ENCODE data around the gene FAM13C.

DNA sequence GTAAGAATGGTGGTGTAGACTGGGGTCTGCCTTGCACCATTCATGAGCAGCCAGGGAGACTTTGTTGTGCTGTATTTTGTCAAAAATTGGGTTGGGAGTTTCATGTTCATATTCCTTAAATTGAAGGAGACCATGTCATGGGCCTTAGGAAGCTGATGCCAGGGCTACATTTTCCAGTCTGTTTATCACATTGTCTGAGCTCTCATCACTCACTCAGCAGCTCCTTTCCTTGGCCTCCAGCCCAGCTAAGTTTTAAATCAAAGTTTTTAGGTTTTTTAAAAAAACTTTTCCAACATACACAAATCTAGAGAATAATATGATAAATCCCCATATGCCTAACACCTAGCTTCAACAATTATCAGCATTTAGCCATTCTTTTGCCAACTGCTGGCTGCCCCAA, 12.6 kb upstream of the FAM13C start:
- no peak for TF ChIP-seq POLR2A (IDR thresholded peaks at IDR 0.05)
- TF ChIP-seq, protein P1, sequence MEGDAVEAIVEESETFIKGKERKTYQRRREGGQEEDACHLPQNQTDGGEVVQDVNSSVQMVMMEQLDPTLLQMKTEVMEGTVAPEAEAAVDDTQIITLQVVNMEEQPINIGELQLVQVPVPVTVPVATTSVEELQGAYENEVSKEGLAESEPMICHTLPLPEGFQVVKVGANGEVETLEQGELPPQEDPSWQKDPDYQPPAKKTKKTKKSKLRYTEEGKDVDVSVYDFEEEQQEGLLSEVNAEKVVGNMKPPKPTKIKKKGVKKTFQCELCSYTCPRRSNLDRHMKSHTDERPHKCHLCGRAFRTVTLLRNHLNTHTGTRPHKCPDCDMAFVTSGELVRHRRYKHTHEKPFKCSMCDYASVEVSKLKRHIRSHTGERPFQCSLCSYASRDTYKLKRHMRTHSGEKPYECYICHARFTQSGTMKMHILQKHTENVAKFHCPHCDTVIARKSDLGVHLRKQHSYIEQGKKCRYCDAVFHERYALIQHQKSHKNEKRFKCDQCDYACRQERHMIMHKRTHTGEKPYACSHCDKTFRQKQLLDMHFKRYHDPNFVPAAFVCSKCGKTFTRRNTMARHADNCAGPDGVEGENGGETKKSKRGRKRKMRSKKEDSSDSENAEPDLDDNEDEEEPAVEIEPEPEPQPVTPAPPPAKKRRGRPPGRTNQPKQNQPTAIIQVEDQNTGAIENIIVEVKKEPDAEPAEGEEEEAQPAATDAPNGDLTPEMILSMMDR (IDR thresholded peaks at IDR 0.05): no peak
